A673 (cell line): Measurements from ENCODE around the gene DRC7.

Experiments used
- EZH2 ChIP-seq: fragments of 200-600 bp; sonication (generic); IDR thresholded peaks from 2 replicates; pipeline ENCODE4 v1.6.1; 2017; ENCODE audit warnings: borderline replicate concordance, low read depth, mild to moderate bottlenecking, mixed read lengths, antibody characterized with exemption, low read length; ENCODE audit not compliant: poor library complexity, severe bottlenecking
- TF ChIP-seq, protein P1 (sequence below): fragments of 300-800, 200-600 bp; sonication (generic); conservative IDR thresholded peaks from 2 replicates; pipeline ENCODE4 v1.5.1; 2017; ENCODE audit warnings: low read depth, mild to moderate bottlenecking, antibody characterized with exemption, low read length, moderate library complexity, mixed read lengths

DNA sequence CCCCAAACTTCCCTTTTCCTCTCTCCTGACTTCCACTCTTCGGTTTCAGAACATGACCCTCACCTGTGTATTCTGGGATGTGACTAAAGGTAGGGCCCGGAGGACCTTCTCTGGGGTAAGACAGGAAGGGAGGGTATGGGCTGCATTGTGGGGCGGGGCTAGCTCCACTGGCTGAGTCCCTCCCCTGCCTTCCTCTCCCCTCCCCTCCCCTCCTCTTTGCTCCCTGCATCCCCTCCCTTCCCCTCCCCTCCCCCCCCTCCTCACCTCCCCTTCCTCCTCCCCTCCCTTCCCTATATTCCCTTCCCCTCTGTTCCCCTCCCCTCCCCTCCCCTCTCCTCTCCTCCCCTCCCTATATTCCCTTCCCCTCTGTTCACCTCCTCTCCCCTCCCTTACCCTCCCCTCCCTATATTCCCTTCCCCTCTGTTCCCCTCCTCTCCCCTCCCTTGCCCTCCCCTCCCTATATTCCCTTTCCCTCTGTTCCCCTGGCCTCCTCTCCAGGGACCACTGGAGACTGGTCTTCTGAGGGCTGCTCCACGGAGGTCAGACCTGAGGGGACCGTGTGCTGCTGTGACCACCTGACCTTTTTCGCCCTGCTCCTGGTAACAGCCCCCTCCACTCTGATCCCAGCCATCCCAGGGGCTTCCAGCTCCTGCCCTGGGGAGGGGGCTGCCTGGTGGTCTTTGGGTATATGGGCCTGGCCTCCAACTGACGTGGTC lies 14.7 kb upstream of the DRC7 start:
- TF ChIP-seq, protein P1, sequence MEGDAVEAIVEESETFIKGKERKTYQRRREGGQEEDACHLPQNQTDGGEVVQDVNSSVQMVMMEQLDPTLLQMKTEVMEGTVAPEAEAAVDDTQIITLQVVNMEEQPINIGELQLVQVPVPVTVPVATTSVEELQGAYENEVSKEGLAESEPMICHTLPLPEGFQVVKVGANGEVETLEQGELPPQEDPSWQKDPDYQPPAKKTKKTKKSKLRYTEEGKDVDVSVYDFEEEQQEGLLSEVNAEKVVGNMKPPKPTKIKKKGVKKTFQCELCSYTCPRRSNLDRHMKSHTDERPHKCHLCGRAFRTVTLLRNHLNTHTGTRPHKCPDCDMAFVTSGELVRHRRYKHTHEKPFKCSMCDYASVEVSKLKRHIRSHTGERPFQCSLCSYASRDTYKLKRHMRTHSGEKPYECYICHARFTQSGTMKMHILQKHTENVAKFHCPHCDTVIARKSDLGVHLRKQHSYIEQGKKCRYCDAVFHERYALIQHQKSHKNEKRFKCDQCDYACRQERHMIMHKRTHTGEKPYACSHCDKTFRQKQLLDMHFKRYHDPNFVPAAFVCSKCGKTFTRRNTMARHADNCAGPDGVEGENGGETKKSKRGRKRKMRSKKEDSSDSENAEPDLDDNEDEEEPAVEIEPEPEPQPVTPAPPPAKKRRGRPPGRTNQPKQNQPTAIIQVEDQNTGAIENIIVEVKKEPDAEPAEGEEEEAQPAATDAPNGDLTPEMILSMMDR = no peak
- no peak for TF ChIP-seq EZH2
